Calu3 (cell line): Measurements from ENCODE around the gene HOXC11. TPM values are rescaled to one million over a fixed set of nuclear protein-coding genes. Genes with fewer than 3 reads are reported as not detected.

Source experiments
- BruUV-seq: library from RNA; stranded (reverse); fragments of 400-500 nt; replicated peaks from 2 replicates; lab custom pipeline; 2021; lab: Mats Ljungman, UMichigan
- CTCF ChIA-PET: fragments of 300-600 bp; sonication (Branson Sonifier 250); formaldehyde crosslinking; loops from one replicate; lab custom pipeline; 2022; ENCODE audit warnings: antibody characterized with exemption; lab: Charles Lee
- DNase-seq: peaks from one replicate; pipeline ENCODE4 v3.0.0; 2022
- H3K27ac Mint-ChIP-seq: one replicate; pipeline ENCODE4 v1.8.0; 2022; ENCODE audit warnings: mixed read lengths; ENCODE audit not compliant: unreplicated experiment
- H3K27me3 Mint-ChIP-seq: one replicate; pipeline ENCODE4 v1.8.0; 2022; ENCODE audit warnings: mixed read lengths; ENCODE audit not compliant: unreplicated experiment
- H3K36me3 Mint-ChIP-seq: one replicate; pipeline ENCODE4 v1.8.0; 2022; ENCODE audit warnings: mild to moderate bottlenecking, moderate library complexity, mixed read lengths; ENCODE audit not compliant: insufficient read depth, unreplicated experiment
- H3K4me1 Mint-ChIP-seq: one replicate; pipeline ENCODE4 v1.8.0; 2022; ENCODE audit warnings: mild to moderate bottlenecking, low read depth, mixed read lengths; ENCODE audit not compliant: unreplicated experiment
- H3K4me3 Mint-ChIP-seq: one replicate; pipeline ENCODE4 v1.8.0; 2022; ENCODE audit warnings: mild to moderate bottlenecking, low read depth, moderate library complexity, mixed read lengths; ENCODE audit not compliant: unreplicated experiment
- H3K9me3 Mint-ChIP-seq: one replicate; pipeline ENCODE4 v1.8.0; 2022; ENCODE audit warnings: low read depth, mixed read lengths; ENCODE audit not compliant: unreplicated experiment
- CTCF ChIP-seq: fragments of 200-600 bp; IDR thresholded peaks from one replicate; pipeline ENCODE4 v1.8.0; 2022; ENCODE audit warnings: antibody characterized with exemption; ENCODE audit not compliant: unreplicated experiment
- intact Hi-C: fragments of 100-400 bp; cut with micrococcal nuclease; formaldehyde crosslinking; loops from one replicate; pipeline ENCODE4 v1.10.0; 2022; ENCODE audit not compliant: unreplicated experiment
- total RNA-seq: library from RNA; stranded (reverse); gene quantifications from 2 replicates; pipeline ENCODE4 v1.2.3, GENCODE V29; 2022

The HOXC11 gene
- total RNA-seq, 1 experiment from 2014 or later: not detected

GRCh38 chr12:53974084-53975063, 1.4 kb downstream of the HOXC11 start, which contains the start of gene HOTAIR:
TSS of gene HOTAIR (minus strand) at chr12:53974954.
- Mint-ChIP-seq H3K4me3 (peak within 1 kb of the TSS; percentile 58), H3K27me3 (peaks cover 76% of the 10 kb centered on the region), H3K4me1 (peaks cover 8% of the 10 kb centered on the region), H3K36me3 (peaks cover 8% of the 10 kb centered on the region), H3K9me3 (no peaks in the 10 kb centered on the region), H3K27ac (no peak within 1 kb of the TSS)
- DNase-seq: no peak
- CTCF ChIA-PET: interaction anchor here (0.6 kb wide), 1 partner anchor 231 kb away, joined by 4 read pairs; no protein-coding TSS in a partner anchor
- intact Hi-C loops: no loop called here
- no TSS peak for BruUV-seq
- TF ChIP-seq CTCF: no peak

- no peak overlapping the region for H3K4me3 Mint-ChIP-seq
Measured at GRCh38 chr12:53975064-53975471, 2.1 kb downstream of the HOXC11 start.

GRCh38 chr12:53975479-53976152, 2.7 kb downstream of the HOXC11 start:
- no peak for DNase-seq
- intact Hi-C loops: no loop called here
- Mint-ChIP-seq H3K36me3 (peaks cover 8% of the 10 kb centered on the region), H3K27me3 (peaks cover 76% of the 10 kb centered on the region), H3K9me3 (no peaks in the 10 kb centered on the region), H3K4me1 (peaks cover 8% of the 10 kb centered on the region), H3K4me3 (no peak overlapping the region), H3K27ac (no peak overlapping the region)
- TF ChIP-seq CTCF: no peak
- CTCF ChIA-PET: interaction anchor here (1.3 kb wide), 1 partner anchor 9 kb away, joined by 3 read pairs; the partner anchor contains the start of gene HOXC10
- no TSS peak for BruUV-seq

More at GRCh38 chr12:53975064-53975471, 2.1 kb downstream of the HOXC11 start:
- H3K9me3 Mint-ChIP-seq: no peaks in the 10 kb centered on the region
- intact Hi-C loops: no loop called here
- H3K4me1 Mint-ChIP-seq: peaks cover 8% of the 10 kb centered on the region
- no peak for DNase-seq
- BruUV-seq: no TSS peak
- CTCF ChIA-PET: no interaction called here
- no peak for TF ChIP-seq CTCF
- peaks cover 8% of the 10 kb centered on the region for H3K36me3 Mint-ChIP-seq
- no peak overlapping the region for H3K27ac Mint-ChIP-seq
- H3K27me3 Mint-ChIP-seq: peaks cover 76% of the 10 kb centered on the region

GRCh38 chr12:53976172-53976822, 3.4 kb downstream of the HOXC11 start:
- CTCF ChIA-PET: interaction anchor here (1.3 kb wide), 1 partner anchor 9 kb away, joined by 3 read pairs; the partner anchor contains the start of gene HOXC10
- H3K4me3 Mint-ChIP-seq: no peak overlapping the region
- peaks cover 8% of the 10 kb centered on the region for H3K4me1 Mint-ChIP-seq
- H3K9me3 Mint-ChIP-seq: no peaks in the 10 kb centered on the region
- H3K36me3 Mint-ChIP-seq: peaks cover 8% of the 10 kb centered on the region
- intact Hi-C loops: no loop called here
- no peak for DNase-seq
- no peak overlapping the region for H3K27ac Mint-ChIP-seq
- no TSS peak for BruUV-seq
- peaks cover 76% of the 10 kb centered on the region for H3K27me3 Mint-ChIP-seq
- no peak for TF ChIP-seq CTCF
